ENCODE measurements around the gene UNC13C.
"Not testable (repeated sequence)": the region's sequence is repeated elsewhere in the genome, so short reads cannot be mapped to it uniquely, and the experiment has no call there.

UNC13C gene

DNA sequence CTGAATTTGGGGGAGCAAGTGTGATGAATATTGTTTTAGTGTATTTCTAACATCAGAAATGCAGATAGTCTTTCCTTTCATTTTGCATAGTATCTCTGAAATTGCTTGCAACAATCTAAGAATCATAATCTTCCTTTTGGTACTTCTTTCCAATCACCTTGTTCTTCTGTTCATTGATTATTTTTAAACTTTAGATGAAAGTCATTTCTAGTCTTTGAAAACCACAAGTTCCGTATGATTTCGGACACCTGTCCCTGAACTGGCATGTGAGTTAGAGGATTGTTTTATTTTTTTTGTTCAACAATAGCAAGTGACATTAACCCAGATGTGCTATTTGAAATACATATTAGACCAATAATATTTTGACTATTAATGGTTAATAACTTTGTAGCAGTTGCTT is 329.7 kb downstream of the UNC13C start:
- DNase-seq, result no peak

DNA sequence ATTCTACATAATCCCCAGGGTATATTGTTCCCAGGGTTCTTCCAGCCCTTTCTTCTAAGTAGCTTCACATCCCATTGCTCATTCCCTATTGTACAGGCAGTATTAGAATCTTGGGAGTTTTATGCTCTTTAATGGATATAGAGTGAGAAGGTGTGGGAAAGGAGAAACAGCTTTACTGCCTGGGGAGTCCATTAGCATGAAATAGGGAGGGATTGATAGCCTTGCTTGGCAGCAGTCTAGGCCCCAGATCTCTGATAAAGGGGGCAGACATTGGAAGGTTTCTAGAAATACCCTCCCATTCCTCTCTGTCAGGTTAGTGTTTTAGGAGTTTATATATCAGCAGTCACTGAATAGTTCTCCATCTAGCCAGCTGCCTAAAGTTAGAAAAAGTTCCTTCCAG is 334.3 kb downstream of the UNC13C start:
- DNase-seq, result no peak

DNA sequence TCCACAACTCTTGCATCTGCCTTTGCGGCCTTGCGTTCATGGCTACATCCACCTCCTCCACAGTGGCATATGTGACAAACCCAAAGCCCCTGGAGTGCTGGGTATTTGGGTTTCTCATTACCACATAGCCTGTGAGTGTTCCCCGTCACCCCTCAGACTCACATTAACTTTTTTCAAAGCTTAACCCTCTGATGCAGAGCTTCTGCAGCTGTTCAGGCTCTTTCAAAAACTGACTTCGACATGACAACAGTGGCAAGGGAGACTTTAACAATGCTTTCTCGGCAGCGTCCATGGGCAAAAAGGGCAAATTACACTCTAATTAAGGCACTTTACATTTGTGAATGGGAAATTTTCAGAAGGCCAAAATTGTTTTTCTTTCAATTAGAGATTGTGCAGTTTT is 343.2 kb downstream of the UNC13C start:
- DNase-seq, result no peak

DNA sequence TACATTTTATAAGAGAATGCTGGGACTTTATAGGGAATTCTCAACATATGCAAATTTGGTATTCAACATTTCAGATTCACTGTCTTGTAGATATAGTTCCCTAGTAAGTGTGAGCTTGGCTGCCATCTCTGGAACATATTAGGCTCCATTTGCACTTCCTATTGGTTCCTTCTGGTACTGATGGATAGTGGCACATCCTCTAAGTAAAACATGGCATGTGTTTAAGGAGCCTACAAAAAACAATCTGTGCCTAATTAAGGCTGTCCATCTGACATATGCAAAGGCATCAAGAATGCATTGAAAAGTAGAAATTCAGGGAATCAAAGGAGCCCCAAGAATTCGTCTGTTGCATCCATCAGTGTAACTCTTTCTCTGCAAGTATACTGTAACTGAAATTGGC is 344.1 kb downstream of the UNC13C start:
- DNase-seq, result no peak

DNA sequence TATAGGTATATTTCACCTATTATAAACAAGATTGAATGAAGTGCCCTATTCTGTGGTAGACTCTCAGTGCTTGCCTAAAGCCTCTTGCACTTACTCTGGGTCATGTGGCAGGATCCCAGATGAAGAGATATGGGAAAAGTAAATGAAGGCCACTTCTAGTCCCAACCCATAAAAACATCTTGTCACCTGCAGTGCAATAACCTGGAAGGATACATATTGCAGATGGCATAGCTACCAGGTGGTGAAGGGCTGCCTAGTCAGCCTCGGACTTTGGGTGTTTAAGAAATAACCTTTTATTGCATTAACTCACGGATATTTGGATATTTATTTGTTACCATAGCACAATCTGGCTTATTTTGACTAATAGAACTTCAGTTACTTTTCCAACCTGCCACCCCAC is 367.1 kb downstream of the UNC13C start:
- no peak for DNase-seq

DNA sequence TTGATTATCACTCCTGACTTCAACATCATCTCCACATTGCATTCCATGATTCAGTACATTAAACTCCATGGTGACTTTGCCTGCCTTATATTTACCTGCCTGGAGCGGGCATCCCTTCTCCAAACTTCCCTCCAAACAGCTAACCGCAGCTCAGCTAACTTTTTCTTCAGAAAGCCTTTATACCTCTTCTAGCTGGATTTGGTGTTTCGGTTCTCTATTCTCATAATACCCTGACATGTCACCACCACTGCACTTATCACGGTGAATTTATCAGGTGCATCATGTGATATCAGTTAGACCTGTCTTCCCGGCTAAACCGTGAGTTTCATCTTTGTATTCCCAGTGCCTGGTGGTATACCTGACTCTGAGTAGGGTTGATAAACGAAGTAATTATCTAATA is 367.6 kb downstream of the UNC13C start:
- no peak for DNase-seq

DNA sequence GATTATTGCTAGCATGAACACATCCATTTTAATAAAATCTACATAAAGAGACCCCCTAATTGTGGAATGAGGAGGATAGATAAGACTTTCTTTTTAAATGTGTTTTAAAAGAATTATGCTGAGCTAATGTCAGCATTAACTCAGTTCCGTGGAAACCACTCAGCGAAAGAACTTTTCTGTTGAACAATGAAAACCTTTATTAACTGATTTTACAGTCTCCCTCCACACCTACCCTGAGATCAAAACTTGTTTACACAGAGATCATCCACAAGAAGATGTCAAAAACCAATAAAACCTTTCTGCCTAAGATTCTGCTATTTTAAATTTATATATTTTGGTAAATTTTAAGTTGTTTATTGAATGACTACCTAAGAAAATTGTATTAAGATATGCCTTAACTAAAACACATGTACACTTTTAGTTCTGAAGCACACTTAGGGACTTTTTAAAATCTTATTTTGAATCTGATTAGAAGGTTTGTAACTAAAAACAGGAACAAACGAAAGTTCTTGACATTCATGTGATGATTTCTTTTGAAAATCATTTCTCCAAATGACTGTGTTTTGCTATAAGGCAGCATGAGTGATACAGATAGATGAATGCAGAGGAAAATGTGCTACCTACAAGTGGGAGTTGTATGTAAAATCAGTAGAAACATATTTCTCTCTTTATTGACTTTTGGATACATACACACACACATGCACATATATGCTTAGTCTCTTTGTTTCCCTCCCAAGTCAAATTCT is 369.0 kb downstream of the UNC13C start:
- no peak for DNase-seq

DNA sequence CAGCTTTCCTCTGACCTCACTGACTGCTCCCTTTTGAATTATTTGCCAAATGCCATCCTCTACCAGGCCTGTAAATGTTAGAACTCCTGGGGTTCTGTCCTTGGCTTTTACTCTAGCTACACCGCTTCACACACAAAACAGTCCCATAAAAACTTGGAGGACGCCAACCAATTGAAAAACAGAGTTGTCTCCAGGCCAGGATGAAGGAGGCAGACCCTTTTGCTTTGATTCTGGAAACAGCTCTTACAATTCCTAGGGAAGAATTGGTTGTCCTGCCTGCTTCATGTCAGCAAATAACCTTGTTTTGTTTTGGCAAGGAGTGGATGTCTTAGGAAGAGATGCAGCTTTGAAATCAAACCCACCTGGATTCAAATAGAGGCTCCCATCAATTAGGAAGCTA is 375.5 kb downstream of the UNC13C start:
- DNase-seq, result no peak

DNA sequence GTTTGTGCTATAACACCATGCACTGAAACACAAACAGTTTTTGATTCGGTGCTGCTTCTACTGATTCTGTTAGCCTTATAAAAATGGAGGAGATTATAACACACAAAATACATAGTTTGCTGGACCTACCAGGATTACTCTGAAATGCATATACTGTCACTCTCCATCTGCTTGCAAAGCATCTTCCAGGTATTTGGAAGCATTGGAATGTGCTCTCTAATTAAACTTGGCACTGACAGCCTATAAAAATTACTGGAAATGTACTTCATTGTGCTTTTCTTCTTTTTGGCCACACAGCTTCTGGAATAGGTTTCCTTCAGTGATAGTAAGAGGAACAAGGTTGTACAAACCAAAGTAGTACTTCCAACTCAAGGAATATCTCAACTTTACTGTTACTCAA is 376.1 kb downstream of the UNC13C start:
- no peak for DNase-seq

DNA sequence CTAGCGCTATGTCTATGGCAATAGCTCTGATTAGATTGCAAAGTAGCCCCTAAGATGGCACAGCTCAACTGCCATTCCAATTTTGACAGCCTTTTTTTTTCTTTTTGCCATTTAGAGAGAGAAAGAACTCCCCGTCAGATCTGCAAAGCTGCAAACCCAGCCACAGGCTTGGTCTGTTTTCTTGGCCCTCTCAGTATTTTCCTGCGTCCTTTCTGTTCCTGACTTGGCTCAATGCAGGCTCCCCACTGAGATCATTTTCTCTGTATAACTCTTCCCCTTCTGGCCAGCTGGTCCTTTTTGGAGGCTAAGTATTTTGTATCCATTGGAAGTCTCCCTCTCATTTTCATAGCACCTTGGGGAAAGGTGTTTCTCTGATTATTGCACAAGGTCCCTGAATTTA is 386.7 kb downstream of the UNC13C start:
- DNase-seq, result no peak

DNA sequence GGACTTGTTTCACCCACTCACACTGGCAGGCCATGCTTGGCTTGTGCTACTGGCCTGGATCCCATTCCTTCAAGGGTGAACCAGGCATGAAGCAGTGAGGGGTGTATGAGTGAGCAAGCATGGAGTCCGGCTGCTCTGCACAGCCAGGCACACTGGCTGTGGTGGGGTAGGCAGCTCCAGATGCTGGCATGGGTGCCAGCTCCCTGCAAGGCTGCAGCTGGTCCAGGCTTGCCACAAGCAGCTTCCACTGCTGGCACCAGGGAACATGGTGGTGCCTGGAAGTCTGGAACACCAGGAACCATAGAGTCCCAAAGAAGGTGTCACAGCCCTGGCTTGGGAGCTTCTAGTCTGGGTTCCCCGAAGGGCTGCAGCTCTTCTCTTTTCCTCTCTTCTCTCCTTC is 395.1 kb downstream of the UNC13C start:
- no peak for DNase-seq

DNA sequence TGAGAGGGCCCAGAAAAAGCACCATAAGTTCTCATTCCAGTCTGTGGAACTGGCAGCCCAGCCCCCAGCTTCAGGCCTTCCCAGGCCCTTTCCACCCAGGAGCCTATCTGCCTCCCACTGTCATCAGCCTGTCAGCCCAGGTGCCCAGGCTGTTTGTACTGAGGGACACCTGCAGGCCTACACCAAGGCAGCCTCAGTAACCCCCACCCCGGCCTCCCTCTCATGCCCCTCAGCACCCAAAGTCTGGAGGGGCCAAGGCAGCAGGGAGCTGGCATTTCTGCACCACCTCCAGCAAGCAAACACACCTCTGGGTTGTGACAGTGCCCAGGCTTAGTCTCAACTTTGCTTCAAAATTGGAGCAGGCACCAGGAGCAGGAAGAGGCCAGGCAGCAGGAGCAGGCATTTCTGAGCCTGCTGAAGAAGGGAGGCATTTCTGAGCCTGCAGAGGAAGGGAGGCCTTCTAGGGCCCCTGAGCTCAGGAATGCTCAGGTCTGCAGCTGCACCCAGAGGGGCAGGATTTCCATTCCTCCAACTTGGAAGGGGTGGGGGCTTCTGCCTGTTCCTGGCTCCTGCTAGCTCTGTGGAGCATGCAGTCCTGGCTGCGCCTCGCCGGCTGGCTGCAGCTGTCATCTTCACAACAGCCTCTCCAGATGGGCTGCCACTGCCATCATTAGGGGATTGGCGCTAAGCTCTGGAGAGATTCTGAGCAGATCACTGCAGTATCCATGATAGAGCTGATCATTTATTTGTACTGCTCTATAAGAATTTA is 396.1 kb downstream of the UNC13C start:
- DNase-seq, result no peak

DNA sequence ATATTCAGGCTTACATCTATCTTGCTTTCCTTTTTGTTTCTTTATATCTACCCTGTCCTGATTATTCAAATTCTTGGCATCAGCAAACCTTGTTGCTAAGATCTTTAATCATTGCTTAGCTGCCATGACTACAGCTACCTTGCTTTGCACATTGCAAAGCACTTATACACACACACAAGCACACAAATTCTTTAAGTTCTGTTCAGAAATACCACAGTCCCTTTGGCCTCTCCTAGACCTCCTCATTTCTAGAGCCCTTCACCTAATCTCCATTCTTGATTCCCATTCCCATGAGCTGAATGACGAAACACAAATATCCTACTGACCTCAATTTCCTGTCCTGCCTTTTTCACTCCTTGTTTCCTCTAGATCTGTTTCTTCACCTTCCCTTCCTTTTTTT is 409.6 kb downstream of the UNC13C start:
- DNase-seq, result no peak

DNA sequence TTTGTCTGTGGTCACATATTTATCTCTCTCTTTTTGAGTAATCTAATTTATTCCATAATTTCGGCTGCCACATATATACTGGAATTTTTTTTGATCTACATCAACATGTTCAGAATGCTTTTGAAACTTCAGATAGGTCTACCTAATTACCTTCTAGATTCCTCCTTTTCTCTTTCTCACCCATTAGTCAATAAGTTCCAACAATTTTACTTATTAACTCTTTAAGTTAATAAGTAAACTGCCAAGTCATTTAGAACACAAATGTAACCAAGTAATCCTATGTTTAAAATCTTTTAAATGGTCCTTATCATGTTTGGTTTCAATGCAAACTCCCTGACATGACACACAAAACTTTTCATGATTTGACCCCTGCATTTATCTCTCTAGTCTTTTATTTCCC is 410.5 kb downstream of the UNC13C start:
- no peak for DNase-seq

DNA sequence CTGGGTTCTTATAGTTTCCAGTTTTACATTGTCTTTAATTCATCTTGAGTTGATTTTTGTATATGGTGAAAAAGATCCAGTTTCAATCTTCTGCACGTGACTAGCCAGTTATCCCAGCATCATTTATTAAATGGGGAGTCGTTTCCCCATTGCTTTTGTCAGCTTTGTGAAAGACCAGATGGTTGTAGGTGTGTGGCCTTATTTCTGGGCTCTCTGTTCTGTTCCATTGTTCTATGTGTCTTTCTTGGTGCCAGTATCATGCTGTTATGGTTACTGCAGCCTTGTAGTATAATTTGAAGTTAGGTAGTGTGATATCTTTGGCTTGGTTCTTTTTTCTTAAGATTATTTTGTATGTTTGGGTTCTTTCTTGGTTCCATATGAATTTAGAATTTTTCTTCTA is 432.2 kb downstream of the UNC13C start:
- no peak for DNase-seq

DNA sequence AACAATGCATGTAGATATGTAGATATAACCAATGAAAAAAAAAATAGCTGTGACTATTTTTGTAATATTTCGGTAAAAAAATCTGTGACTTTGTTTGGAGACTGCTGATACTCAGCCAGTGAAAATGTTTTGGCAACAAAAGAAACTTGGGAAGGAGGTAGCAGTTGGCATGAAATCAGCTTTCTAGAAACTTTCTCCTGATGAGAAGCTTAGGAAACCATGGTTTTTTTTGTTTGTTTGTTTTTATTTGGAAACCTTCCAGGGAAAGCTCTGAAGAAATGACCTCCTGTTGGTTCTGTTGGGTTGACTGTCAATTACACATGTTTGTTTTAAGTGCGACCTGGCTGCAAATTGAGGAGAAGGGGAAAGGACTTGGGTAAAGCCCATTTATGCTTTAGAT is 445.9 kb downstream of the UNC13C start:
- no peak for DNase-seq

DNA sequence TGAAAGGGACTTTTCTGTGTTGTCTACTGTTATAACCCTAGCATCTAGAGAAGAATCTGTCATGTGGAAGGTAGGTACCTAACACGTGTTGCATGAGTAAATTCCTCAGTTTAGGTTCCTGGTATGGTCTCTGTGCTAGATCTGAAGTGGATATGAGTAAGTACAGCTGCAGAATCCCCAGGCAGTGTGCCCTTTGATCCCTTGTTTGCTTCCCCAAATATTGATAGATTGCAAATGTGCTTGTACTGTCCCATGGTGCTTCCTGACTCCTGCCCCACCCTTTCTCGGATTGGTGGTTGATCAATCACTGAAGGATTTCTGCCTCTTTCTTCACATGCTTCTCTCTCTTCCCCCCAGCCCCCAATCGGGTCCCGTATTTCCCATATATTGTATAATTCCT is 450.4 kb downstream of the UNC13C start:
- no peak for DNase-seq

DNA sequence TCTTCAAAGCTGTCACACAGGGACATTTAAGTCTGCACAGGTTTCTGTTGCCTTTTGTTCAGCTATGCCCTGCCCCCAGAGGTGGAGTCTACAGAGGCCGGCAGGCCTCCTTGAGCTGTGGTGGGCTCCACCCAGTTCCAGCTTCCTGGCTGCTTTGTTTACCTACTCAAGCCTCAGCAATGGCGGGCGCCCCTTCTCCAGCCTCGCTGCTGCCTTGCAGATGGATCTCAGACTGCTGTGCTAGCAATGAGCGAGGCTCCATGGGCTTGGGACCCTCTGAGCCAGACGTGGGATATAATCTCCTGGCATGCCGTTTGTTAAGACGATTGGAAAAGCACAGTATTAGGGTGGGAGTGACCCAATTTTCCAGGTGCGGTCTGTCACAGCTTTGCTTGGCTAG is 472.0 kb downstream of the UNC13C start:
- not testable (repeated sequence) for DNase-seq

DNA sequence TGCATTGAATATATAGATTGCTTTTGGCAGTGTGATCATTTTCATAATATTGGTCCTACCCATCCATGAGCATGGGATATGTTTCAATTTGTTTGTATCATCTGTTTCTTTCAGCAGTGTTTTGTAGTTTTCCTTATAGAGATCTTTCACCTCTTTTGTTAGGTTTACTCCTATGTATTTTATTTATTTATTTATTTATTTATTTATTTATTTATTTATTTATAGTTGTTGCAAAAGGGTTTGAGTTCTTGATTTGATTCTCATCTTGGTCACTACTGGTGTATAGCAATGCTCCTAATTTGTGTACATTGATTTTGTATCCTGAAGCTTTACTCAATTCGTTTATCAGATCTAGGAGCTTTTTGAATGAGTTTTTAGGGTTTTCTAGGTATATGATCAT is 478.2 kb downstream of the UNC13C start:
- no peak for DNase-seq

DNA sequence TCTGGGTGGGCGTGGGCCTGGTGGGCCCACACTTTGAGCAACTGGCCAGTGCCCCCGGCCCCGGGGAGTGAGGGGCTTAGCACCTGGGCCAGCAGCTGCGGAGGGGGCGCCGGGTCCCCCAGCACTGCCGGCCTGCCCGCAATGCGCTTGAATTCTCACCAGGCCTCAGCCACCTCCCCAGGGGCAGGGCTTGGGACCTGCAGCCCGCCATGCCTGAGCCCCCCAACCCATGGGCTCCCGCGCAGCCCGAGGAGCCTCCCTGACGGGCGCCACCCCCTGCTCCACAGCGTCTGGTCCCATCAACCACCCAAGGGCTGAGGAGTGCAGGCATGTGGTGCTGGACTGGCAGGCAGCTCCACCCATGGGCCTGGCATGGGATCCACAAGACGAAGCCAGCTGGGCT is 484.3 kb downstream of the UNC13C start:
- DNase-seq, result no peak

DNA sequence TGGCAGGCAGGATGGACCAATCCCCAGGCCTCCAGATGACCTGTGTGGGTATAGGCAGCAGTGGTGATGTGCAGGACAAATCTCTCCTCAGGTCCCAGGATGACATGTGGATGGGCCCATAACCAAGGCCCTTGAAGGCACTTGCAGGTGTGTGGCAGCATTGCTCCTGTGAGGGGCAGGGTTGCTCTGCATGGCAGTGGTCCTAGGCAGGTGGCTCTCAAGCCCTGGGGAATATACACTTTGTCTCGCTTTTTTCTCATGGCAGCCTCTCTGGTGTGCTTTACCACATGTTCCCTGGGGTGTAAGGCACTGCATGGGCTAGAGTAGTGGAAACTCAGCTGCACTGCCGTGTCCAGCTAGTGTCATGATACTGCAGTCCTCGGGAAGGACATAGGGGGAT is 503.6 kb downstream of the UNC13C start:
- no peak for DNase-seq

DNA sequence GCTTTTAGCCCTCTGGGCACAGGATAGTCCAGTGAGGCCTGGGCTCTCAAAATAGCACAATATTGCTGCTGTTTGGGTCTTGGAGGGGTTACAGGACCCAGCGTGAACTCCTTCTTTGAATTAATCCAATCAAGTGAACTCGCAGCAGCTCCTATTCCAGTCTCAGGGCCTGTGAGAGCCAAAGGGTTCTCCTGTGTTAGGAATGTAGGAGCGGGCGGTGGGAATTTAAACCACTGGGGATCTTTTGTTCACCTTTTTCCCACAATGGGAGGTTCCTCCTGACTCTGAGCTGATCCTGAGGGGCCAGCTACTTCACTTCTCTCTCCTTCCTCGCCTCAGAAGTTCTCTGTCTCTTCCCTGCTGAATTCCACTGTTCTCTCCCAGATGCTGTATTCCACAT is 504.0 kb downstream of the UNC13C start:
- DNase-seq, result no peak

DNA sequence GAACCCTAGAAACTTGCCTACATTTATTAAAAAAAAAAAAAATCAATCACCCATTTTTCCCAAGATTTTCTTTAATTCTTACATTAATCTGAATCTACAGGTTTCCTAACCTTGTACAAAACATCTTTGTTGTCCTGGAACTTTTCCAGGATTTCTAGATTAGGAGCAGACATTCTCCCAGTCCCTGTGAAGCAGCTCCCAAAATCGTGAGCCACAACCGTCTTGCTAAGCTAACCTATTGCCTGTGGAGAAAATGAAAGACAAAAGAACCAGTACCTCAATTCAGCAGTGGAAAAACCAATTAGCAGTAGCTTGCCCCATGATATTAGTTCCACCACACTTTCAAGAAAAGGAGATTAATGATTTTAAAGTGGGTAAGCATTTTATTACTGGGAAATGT is 522.1 kb downstream of the UNC13C start:
- no peak for DNase-seq

DNA sequence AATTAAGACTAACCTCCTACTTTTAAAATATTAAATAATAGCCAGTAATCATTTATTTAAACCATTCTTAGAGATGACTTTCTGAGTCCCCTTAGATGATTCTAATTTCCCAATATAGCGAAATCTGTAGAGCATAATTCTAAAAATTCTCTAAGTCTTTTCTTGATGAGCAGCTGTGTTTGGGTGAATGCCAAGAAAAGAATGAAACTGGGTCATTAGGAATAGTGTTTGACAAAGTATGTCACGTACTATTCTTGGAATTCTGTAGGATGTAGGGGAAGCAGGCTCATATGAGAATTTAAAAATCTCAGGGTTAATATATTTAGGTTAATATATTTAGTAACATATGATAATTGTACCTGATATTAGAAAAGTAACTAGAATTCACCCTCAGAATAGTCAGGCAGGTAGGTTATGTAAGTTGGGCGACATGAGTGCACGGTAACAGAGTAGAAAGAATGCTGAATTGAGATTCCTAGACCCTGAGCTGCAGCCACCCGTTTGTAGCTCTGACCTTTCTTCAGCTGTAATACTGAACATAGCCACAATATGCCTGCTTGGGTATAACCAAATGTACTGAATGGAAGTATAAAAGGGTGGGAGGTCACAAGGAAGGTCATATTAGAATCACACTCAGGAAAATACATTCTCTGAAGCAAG is 524.3 kb downstream of the UNC13C start:
- no peak for DNase-seq

Measured in NCI-H2029 treated with DMSO at 0.1 percent for 48 hours (cell line).